HEK293T (cell line): ENCODE data around the gene ZNF44.

Experiments used
- CTCF ChIA-PET: fragments of 350-600 bp; formaldehyde crosslinking; extraction: SDS; loops from one replicate; lab custom pipeline; 2021; ENCODE audit warnings: antibody characterized with exemption, inconsistent platforms; lab: Yijun Ruan, JAX
- POLR2A ChIA-PET: fragments of 350-600 bp; formaldehyde crosslinking; extraction: SDS; loops from one replicate; lab custom pipeline; 2020; ENCODE audit warnings: antibody characterized with exemption, inconsistent platforms; lab: Yijun Ruan, JAX
- DNase-seq: peaks from one replicate; pipeline ENCODE4 v3.0.0; 2012; ENCODE audit warnings: mixed read lengths; ENCODE audit errors: extremely low spot score
- ARNT ChIP-seq: fragments of 450-650 bp; IDR thresholded peaks from 2 replicates; pipeline ENCODE4 v1.6.1; 2017; ENCODE audit warnings: mild to moderate bottlenecking
- BHLHE40 ChIP-seq: fragments of 450-650 bp; IDR thresholded peaks from 2 replicates; pipeline ENCODE4 v1.6.1; 2016; ENCODE audit warnings: mild to moderate bottlenecking, moderate library complexity, borderline replicate concordance
- CTBP1 ChIP-seq: fragments of 450-650 bp; IDR thresholded peaks from 2 replicates; pipeline ENCODE4 v1.6.1; 2016; ENCODE audit warnings: borderline replicate concordance
- ELF4 ChIP-seq: fragments of 450-650 bp; IDR thresholded peaks from 2 replicates; pipeline ENCODE4 v1.6.1; 2017; ENCODE audit warnings: antibody characterized with exemption
- FOXA1 ChIP-seq: fragments of 450-650 bp; IDR thresholded peaks from 2 replicates; pipeline ENCODE4 v1.6.1; 2016; ENCODE audit warnings: mild to moderate bottlenecking
- FOXK2 ChIP-seq: fragments of 450-650 bp; IDR thresholded peaks from 2 replicates; pipeline ENCODE4 v1.6.1; 2016; ENCODE audit warnings: mild to moderate bottlenecking
- FOXM1 ChIP-seq: fragments of 450-650 bp; IDR thresholded peaks from 2 replicates; pipeline ENCODE4 v1.6.1; 2017; ENCODE audit warnings: mild to moderate bottlenecking, borderline replicate concordance
- HDGF ChIP-seq: fragments of 450-650 bp; IDR thresholded peaks from 2 replicates; pipeline ENCODE4 v1.6.1; 2017; ENCODE audit warnings: antibody characterized with exemption, borderline replicate concordance
- L3MBTL2 ChIP-seq: fragments of 450-650 bp; conservative IDR thresholded peaks from 2 replicates; pipeline ENCODE4 v1.6.1; 2016; ENCODE audit warnings: mild to moderate bottlenecking
- LEF1 ChIP-seq: fragments of 450-650 bp; IDR thresholded peaks from 2 replicates; pipeline ENCODE4 v1.6.1; 2017; ENCODE audit warnings: mild to moderate bottlenecking, borderline replicate concordance
- NFRKB ChIP-seq: fragments of 450-650 bp; IDR thresholded peaks from 2 replicates; pipeline ENCODE4 v1.6.1; 2016; ENCODE audit warnings: mild to moderate bottlenecking, moderate library complexity
- SP1 ChIP-seq: fragments of 450-650 bp; IDR thresholded peaks from 2 replicates; pipeline ENCODE4 v1.6.1; 2017
- SUZ12 ChIP-seq: fragments of 450-650 bp; IDR thresholded peaks from 2 replicates; pipeline ENCODE4 v1.6.1; 2016; ENCODE audit warnings: mild to moderate bottlenecking
- TARDBP ChIP-seq: fragments of 450-650 bp; IDR thresholded peaks from 2 replicates; pipeline ENCODE4 v1.6.1; 2016
- ZNF384 ChIP-seq: fragments of 450-650 bp; IDR thresholded peaks from 2 replicates; pipeline ENCODE4 v1.6.1; 2016
- TF ChIP-seq, protein P1 (sequence below): fragments of 450-650 bp; IDR thresholded peaks from 2 replicates; pipeline ENCODE4 v1.6.1; 2016

The ZNF44 gene

DNA sequence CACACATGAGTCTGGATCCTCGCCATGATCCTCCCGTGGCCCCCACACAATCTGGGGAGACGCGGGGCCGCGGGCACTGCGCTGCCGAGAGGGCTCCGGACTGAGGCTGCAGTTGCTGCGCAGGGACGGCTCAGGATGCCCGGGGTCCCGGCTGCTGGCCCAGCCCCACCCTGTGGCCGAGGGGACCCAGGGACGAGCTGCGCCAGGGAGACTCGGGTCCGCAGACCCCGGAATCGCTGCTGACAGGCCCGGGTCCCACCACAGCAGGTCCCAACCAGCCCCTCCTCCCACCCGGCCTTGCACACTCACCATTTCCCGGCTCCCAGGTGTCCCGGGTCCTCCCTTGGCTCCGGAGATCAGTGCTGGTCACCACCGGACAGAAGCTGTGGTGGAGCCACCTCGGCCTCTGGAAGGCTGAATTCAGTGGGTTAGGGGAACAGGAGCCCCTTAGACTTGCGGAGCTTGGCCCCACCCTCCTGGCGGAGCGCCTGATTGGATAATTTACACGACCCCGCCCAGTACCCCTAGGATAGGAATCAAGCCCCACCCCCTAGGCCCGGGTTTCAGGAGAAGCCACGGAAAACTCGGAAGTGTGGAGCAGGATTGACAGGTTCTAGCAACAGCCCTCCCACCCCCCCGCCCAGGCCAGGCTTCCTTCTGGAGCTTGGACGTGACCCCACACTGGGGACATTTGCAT is 57.4 kb downstream of the ZNF44 start:
- DNase-seq = no peak
- ChIA-PET CTCF (no interaction called here), POLR2A (no interaction called here)
- no peak for TF ChIP-seq TARDBP
- TF ChIP-seq FOXK2 = no peak

DNA sequence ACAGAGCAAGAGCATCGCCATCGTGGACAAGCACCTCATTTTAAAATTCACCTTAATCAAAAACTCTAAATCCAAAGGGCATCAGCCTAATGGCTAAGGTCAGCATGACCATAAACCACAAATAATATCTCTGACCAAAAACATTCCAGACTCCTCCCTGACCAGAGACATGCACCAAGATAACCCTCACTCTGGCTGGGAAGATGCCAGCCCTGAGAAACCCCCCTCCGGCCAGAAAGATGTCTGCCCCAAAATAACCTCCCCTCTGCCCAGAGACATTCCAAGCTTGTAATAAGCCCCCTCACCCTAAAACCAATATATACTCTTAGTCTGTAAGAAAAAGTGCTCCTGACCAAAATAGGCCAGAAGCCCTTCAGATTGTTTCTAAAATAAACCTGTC is 61.7 kb downstream of the ZNF44 start:
- DNase-seq = no peak
- POLR2A ChIA-PET = no interaction called here
- TF ChIP-seq NFRKB = no peak
- TF ChIP-seq L3MBTL2 = no peak
- no peak for TF ChIP-seq FOXA1
- no peak for TF ChIP-seq SP1
- no peak for TF ChIP-seq FOXM1
- no peak for TF ChIP-seq ZNF384
- TF ChIP-seq LEF1 = no peak
- no peak for TF ChIP-seq HDGF
- no peak for TF ChIP-seq ARNT
- no peak for TF ChIP-seq SUZ12
- no peak for TF ChIP-seq FOXK2
- no peak for TF ChIP-seq TARDBP
- no peak for TF ChIP-seq ELF4
- TF ChIP-seq, protein P1, sequence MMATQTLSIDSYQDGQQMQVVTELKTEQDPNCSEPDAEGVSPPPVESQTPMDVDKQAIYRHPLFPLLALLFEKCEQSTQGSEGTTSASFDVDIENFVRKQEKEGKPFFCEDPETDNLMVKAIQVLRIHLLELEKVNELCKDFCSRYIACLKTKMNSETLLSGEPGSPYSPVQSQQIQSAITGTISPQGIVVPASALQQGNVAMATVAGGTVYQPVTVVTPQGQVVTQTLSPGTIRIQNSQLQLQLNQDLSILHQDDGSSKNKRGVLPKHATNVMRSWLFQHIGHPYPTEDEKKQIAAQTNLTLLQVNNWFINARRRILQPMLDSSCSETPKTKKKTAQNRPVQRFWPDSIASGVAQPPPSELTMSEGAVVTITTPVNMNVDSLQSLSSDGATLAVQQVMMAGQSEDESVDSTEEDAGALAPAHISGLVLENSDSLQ = no peak
- no peak for TF ChIP-seq CTBP1
- CTCF ChIA-PET = no interaction called here

DNA sequence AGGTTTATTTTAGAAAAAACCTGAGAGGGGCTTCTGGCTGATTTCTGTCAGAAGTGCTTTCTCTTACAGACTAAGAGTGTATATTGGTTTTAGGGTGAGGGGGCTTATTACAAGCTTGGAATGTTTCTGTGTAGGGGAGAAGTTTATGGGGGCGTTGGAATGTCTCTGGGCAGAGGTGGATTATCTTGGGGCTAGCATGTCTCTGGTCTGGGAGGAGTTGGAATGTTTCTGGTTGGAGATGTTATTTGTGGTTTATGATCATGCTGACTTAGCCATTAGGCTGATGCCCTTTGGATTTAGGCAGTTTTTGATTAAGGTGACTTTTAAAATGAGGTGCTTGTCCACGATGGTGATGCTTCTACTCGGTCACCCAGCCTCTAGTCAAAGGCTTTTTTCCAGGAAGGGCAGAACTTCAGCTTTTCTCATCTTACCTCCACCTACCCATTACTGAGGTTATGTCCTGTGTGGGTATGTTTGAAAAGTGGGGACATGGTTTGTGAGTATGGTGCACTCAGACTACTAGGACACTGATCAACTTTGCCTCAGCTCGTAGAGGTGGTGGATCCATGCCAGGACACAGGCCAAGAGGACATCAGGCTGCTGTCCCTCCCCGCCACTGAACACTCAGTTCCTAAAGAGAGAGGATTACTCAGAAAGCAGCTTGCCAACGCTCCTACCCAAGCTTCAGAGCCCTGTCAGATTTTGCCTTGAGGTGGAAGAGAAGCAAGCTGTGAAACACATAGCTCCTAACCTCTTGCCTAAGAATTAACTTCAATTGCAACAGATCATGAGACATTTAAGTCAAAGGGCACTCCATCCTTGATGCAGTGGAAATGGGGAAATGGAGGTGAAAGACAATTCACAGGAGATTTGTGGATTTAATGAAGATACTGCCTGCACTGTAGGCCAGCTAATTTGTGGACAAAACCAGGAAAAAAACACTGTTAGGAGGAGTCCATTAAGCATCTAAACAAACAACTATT is 63.6 kb downstream of the ZNF44 start:
- POLR2A ChIA-PET = no interaction called here
- CTCF ChIA-PET = no interaction called here
- no peak for DNase-seq
- TF ChIP-seq HDGF = no peak
- no peak for TF ChIP-seq FOXA1
- TF ChIP-seq ARNT = no peak
- TF ChIP-seq NFRKB = no peak
- TF ChIP-seq LEF1 = no peak
- no peak for TF ChIP-seq ZNF384
- no peak for TF ChIP-seq TARDBP
- TF ChIP-seq SP1 = no peak

DNA sequence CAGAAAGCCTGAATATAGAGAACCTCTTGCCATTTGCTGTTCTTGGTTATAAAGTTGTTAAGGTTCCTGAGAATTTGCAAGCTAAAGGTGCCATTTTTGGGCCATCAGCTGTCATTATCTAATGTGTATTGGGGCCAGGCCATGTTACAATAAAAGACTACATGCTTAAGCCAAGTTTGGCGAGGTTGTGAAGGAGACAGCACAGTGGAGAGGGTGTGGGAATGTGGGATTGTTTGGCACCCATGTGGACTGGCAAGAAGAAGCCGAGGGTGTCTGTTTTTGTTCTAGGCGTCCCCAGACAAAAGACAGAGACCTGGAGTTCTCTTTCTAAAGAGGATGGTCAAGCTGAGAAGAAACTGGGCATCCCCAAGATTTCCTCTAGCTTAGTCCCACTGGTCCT is 64.7 kb downstream of the ZNF44 start:
- CTCF ChIA-PET = no interaction called here

DNA sequence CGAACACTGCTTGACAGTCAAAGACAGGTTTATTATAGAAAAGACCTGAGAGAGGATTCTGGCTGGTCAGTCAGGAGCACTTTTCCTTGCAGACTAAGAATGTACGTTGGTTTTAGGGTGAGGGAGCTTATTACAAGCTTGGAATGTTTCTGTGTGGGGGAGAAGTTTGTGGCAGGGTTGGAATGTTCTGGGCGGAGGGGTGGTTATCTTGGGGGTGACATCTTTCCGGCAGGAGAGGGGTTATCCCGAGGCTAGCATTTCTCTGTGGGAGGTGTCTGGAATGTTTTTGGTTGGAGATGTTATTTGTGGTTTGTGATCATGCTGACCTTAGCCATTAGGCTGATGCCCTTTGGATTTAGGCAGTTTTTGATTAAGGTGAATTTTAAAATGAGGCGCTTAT is 70.0 kb downstream of the ZNF44 start:
- ChIA-PET CTCF (no interaction called here), POLR2A (no interaction called here)
- TF ChIP-seq SUZ12 = no peak
- TF ChIP-seq SP1 = no peak
- TF ChIP-seq ELF4 = no peak
- no peak for TF ChIP-seq CTBP1
- TF ChIP-seq ZNF384 = no peak
- TF ChIP-seq, protein P1 = no peak
- TF ChIP-seq ARNT = no peak
- TF ChIP-seq NFRKB = no peak
- no peak for TF ChIP-seq BHLHE40
- TF ChIP-seq FOXA1 = no peak
- no peak for TF ChIP-seq FOXK2
- TF ChIP-seq HDGF = no peak
- no peak for TF ChIP-seq L3MBTL2
- TF ChIP-seq TARDBP = no peak
- TF ChIP-seq LEF1 = no peak
- TF ChIP-seq FOXM1 = no peak
- DNase-seq = no peak

More for the DNA sequence above, 64.7 kb downstream of the ZNF44 start:
- TF ChIP-seq FOXM1 (no peak), BHLHE40 (no peak), L3MBTL2 (no peak)
- POLR2A ChIA-PET = no interaction called here
- no peak for DNase-seq

DNA sequence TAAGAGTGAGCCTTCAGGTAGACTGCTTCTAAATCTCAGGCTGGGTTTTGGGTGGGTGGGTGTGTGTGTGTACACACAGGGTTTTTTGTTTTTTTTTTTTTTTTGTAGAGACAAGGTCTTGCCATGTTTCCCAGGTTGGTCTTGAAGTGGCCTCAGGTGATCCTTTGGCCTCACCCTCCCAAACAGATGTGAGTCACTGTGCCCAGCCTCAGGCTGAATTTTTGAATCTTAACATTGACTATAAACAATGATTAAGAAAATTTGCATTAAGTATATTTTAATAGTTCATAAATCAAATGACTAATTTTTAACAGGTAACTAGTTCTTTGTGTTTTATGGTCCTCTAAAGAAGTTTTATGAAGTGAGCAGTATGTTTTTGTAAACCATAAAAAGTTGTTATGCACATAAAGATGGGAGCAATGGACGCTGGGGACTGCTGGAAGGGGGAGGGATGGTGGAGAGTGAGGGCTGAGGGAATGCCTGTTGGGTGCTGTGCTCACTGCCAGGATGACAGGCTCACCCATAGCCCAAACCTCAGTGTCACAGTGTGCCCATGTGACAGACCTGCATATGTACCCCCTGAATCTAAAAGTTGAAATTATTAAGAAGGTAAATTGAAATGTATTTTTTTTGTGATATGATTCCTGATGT is 71.6 kb downstream of the ZNF44 start:
- ChIA-PET CTCF (no interaction called here), POLR2A (no interaction called here)
- DNase-seq = no peak
- no peak for TF ChIP-seq CTBP1
- TF ChIP-seq TARDBP = no peak
- no peak for TF ChIP-seq SP1
- no peak for TF ChIP-seq HDGF
